SIG-M5 treated with dmso at 0.1 percent for 504 hours (cell line): Measurements from ENCODE around the gene ZNF280A.
A peak's percentile ranks its signal among the peaks of the same experiment; 100 is the strongest.

Experiments used
- DNase-seq: peaks from one replicate; lab custom pipeline; 2025; ENCODE audit not compliant: unreplicated experiment; lab: John Stamatoyannopoulos, UW

Gene ZNF280A

GRCh38 chr22:22520020-22520656 lies at the start of gene ZNF280A:
TSS of gene ZNF280A (minus strand) at chr22:22520270. CDS start at chr22:22515630, 4,640 bp downstream.
- DNase-seq, result no peak

GRCh38 chr22:22569218-22569617 lies 49.1 kb upstream of the ZNF280A start:
- DNase-seq, result no peak

- peak; percentile 28 for DNase-seq
Measured at GRCh38 chr22:22565981-22566380, 45.9 kb upstream of the ZNF280A start.

- peak; percentile 71 for DNase-seq
Measured at GRCh38 chr22:22558972-22559603, 39.0 kb upstream of the ZNF280A start, which contains the start of gene PRAME. TSS of gene PRAME (minus strand) at chr22:22559265. CDS start at chr22:22556832, 2,433 bp downstream.

GRCh38 chr22:22558071-22558971 lies 38.3 kb upstream of the ZNF280A start:
- no peak for DNase-seq

- no peak for DNase-seq
Measured at GRCh38 chr22:22556995-22557925, 37.2 kb upstream of the ZNF280A start.

GRCh38 chr22:22556578-22556977 lies 36.5 kb upstream of the ZNF280A start:
- no peak for DNase-seq

GRCh38 chr22:22555596-22555995 lies 35.5 kb upstream of the ZNF280A start:
- DNase-seq, result no peak

GRCh38 chr22:22554587-22555284 lies 34.7 kb upstream of the ZNF280A start:
- DNase-seq, result no peak

GRCh38 chr22:22553735-22554586 lies 33.9 kb upstream of the ZNF280A start:
- no peak for DNase-seq

- no peak for DNase-seq
Measured at GRCh38 chr22:22553141-22553540, 33.1 kb upstream of the ZNF280A start.

GRCh38 chr22:22552630-22553029 lies 32.6 kb upstream of the ZNF280A start:
- DNase-seq, result no peak

GRCh38 chr22:22550789-22551434 lies 30.8 kb upstream of the ZNF280A start:
- DNase-seq, result no peak

- no peak for DNase-seq
Measured at GRCh38 chr22:22548910-22549309, 28.8 kb upstream of the ZNF280A start.

- DNase-seq, result no peak
Measured at GRCh38 chr22:22548317-22548716, 28.2 kb upstream of the ZNF280A start.

GRCh38 chr22:22547692-22548300 lies 27.7 kb upstream of the ZNF280A start:
- peak; percentile 38 for DNase-seq

- DNase-seq, result no peak
Measured at GRCh38 chr22:22547226-22547625, 27.2 kb upstream of the ZNF280A start.

GRCh38 chr22:22546490-22546889 lies 26.4 kb upstream of the ZNF280A start:
- peak; percentile 70 for DNase-seq
